ENCODE data around the gene ATG5.

ATG5 gene

DNA sequence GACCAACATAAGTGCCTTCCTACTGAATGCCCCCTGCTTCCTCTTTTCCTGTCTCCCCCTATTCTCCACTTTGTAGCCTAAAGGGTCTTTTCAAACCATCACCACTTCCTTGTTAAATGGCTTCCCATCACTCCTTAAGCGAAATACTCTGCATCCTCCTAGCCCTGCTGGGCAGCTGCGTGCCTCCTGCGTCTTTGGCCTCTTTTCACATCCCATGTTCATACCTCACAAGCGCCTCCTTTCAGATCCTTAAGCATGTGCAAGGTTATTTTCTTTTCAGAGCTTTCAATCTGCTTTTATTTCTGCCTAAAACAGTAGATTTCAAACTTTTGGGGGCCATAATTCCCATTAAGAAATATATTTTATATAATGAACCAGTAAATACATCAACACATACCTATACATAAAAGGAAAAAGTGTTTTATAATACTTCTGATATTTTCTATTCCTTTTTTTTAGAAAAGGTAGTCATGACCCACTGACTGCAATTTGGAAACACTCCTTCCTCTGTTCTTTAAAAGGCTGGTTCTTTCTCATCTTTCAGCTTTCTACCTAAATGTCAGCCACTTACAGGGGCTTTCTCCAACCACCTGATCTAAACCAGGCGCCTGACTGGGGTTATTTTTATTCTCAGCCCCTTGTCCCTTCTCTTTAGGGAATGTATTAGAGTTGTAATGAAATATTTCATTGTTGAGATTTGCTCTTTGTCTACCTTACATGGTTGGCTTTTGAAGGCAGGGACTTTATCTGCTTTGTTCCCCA lies 155.3 kb downstream of the ATG5 start:
- H3K4me3 ChIP-seq (ENCODE audit: low read depth in 1 of 2, low read length in 2 of 2), result no peak overlapping the region
- H3K9ac ChIP-seq (ENCODE audit: low read length), result no peak overlapping the region
- H3K36me3 ChIP-seq (ENCODE audit: insufficient read depth, low read length), result no peaks in the 10 kb centered on the region
- H3K4me1 ChIP-seq (ENCODE audit: insufficient read depth, low read length), result no peaks in the 10 kb centered on the region
- no peak overlapping the region for H3K27ac ChIP-seq (ENCODE audit: low read depth, low read length)
- no peaks in the 10 kb centered on the region for H3K9me3 ChIP-seq (ENCODE audit: low read length)
- no peaks in the 10 kb centered on the region for H3K27me3 ChIP-seq (ENCODE audit: control insufficient read depth in 1 of 2, insufficient read depth in 2 of 2, low read length in 2 of 2)

- Histone ChIP-seq H3K9me3 (ENCODE audit: low read length) (no peaks in the 10 kb centered on the region), H3K4me1 (ENCODE audit: insufficient read depth, low read length) (no peaks in the 10 kb centered on the region), H3K27me3 (ENCODE audit: control insufficient read depth in 1 of 2, insufficient read depth in 2 of 2, low read length in 2 of 2) (no peaks in the 10 kb centered on the region), H3K9ac (ENCODE audit: low read length) (no peak overlapping the region), H3K36me3 (ENCODE audit: insufficient read depth, low read length) (no peaks in the 10 kb centered on the region), H3K4me3 (ENCODE audit: low read depth in 1 of 2, low read length in 2 of 2) (no peak overlapping the region), H3K27ac (ENCODE audit: low read depth, low read length) (no peak overlapping the region)
These were observed 156.0 kb downstream of the ATG5 start for GRCh38 chr6:106169517-106169916.

GRCh38 chr6:106168097-106168888 lies 157.3 kb downstream of the ATG5 start:
- Histone ChIP-seq H3K36me3 (ENCODE audit: insufficient read depth, low read length) (no peaks in the 10 kb centered on the region), H3K9ac (ENCODE audit: low read length) (no peak overlapping the region), H3K4me1 (ENCODE audit: insufficient read depth, low read length) (no peaks in the 10 kb centered on the region), H3K4me3 (ENCODE audit: low read depth in 1 of 2, low read length in 2 of 2) (no peak overlapping the region), H3K27ac (ENCODE audit: low read depth, low read length) (no peak overlapping the region), H3K27me3 (ENCODE audit: control insufficient read depth in 1 of 2, insufficient read depth in 2 of 2, low read length in 2 of 2) (no peaks in the 10 kb centered on the region), H3K9me3 (ENCODE audit: low read length) (no peaks in the 10 kb centered on the region)

GRCh38 chr6:106167096-106167814 lies 158.3 kb downstream of the ATG5 start:
- Histone ChIP-seq H3K27ac (ENCODE audit: low read depth, low read length) (no peak overlapping the region), H3K9me3 (ENCODE audit: low read length) (no peaks in the 10 kb centered on the region), H3K4me1 (ENCODE audit: insufficient read depth, low read length) (no peaks in the 10 kb centered on the region), H3K36me3 (ENCODE audit: insufficient read depth, low read length) (no peaks in the 10 kb centered on the region), H3K4me3 (ENCODE audit: low read depth in 1 of 2, low read length in 2 of 2) (no peak overlapping the region), H3K9ac (ENCODE audit: low read length) (no peak overlapping the region), H3K27me3 (ENCODE audit: control insufficient read depth in 1 of 2, insufficient read depth in 2 of 2, low read length in 2 of 2) (no peaks in the 10 kb centered on the region)

GRCh38 chr6:106165885-106166485 lies 159.6 kb downstream of the ATG5 start:
- H3K9ac ChIP-seq (ENCODE audit: low read length), result no peak overlapping the region
- H3K27ac ChIP-seq (ENCODE audit: low read depth, low read length), result no peak overlapping the region
- H3K4me3 ChIP-seq (ENCODE audit: low read depth in 1 of 2, low read length in 2 of 2), result no peak overlapping the region
- no peaks in the 10 kb centered on the region for H3K9me3 ChIP-seq (ENCODE audit: low read length)
- no peaks in the 10 kb centered on the region for H3K36me3 ChIP-seq (ENCODE audit: insufficient read depth, low read length)
- H3K4me1 ChIP-seq (ENCODE audit: insufficient read depth, low read length), result no peaks in the 10 kb centered on the region
- no peaks in the 10 kb centered on the region for H3K27me3 ChIP-seq (ENCODE audit: control insufficient read depth in 1 of 2, insufficient read depth in 2 of 2, low read length in 2 of 2)

DNA sequence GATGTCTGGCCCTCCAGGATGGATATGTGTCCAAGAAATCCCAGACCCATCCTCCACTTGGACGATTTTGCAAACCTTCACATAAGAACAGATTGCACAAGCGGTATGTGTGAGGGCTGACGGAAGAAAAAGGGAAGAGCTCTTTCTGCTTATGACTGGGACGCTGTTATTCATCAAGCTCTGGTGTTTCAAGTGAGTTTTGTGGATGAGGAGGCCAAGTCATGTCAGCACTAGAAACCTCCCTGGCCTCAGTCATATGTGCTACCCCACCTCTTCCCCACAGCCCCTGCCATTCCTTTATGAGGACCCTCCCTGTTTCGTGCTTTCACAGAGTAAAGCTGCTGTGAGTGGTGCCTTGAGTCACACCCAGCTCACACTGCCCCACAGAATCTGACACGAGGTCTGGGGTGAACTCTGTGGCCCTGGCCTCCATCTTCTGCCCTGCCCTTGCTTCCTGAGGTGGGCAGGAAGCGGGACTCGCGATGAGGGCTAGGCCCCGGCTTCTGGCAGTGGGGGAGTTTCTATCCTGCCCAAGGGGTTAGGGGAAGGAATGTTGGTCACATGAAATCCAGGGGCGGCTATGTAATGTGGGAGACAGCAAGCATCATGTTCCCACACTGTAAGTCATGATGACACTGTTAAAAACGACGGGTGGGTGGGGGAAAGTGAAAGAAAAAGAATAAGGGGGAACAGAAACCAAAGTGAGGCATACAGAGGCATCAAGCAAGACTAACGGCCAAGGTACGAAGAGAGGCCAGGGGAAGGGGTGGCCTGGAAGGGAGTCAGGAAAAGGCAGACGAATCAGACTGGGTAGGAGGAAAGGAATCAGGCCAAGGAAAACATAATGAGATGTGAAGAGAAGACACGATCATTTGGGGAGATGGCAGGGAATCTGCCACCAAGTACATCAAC lies 161.3 kb downstream of the ATG5 start:
- no peaks in the 10 kb centered on the region for H3K4me1 ChIP-seq (ENCODE audit: insufficient read depth, low read length)
- no peak overlapping the region for H3K27ac ChIP-seq (ENCODE audit: low read depth, low read length)
- H3K9ac ChIP-seq (ENCODE audit: low read length), result no peak overlapping the region
- peak overlapping the region in 1 of 2 donors; percentile 33 for H3K4me3 ChIP-seq (ENCODE audit: low read depth in 1 of 2, low read length in 2 of 2)
- H3K36me3 ChIP-seq (ENCODE audit: insufficient read depth, low read length), result no peaks in the 10 kb centered on the region
- no peaks in the 10 kb centered on the region for H3K27me3 ChIP-seq (ENCODE audit: control insufficient read depth in 1 of 2, insufficient read depth in 2 of 2, low read length in 2 of 2)
- no peaks in the 10 kb centered on the region for H3K9me3 ChIP-seq (ENCODE audit: low read length)

- Histone ChIP-seq H3K9me3 (ENCODE audit: low read length) (no peaks in the 10 kb centered on the region), H3K9ac (ENCODE audit: low read length) (no peak overlapping the region), H3K27ac (ENCODE audit: low read depth, low read length) (no peak overlapping the region), H3K27me3 (ENCODE audit: control insufficient read depth in 1 of 2, insufficient read depth in 2 of 2, low read length in 2 of 2) (no peaks in the 10 kb centered on the region), H3K36me3 (ENCODE audit: insufficient read depth, low read length) (no peaks in the 10 kb centered on the region), H3K4me3 (ENCODE audit: low read depth in 1 of 2, low read length in 2 of 2) (peak overlapping the region in 1 of 2 donors; percentile 33), H3K4me1 (ENCODE audit: insufficient read depth, low read length) (no peaks in the 10 kb centered on the region)
These were observed 162.1 kb downstream of the ATG5 start for GRCh38 chr6:106163446-106163965.

GRCh38 chr6:106162921-106163320 lies 162.6 kb downstream of the ATG5 start:
- Histone ChIP-seq H3K4me1 (ENCODE audit: insufficient read depth, low read length) (no peaks in the 10 kb centered on the region), H3K9me3 (ENCODE audit: low read length) (no peaks in the 10 kb centered on the region), H3K27ac (ENCODE audit: low read depth, low read length) (no peak overlapping the region), H3K36me3 (ENCODE audit: insufficient read depth, low read length) (no peaks in the 10 kb centered on the region), H3K9ac (ENCODE audit: low read length) (no peak overlapping the region), H3K27me3 (ENCODE audit: control insufficient read depth in 1 of 2, insufficient read depth in 2 of 2, low read length in 2 of 2) (no peaks in the 10 kb centered on the region), H3K4me3 (ENCODE audit: low read depth in 1 of 2, low read length in 2 of 2) (no peak overlapping the region)

- Histone ChIP-seq H3K9ac (ENCODE audit: low read length) (no peak overlapping the region), H3K36me3 (ENCODE audit: insufficient read depth, low read length) (no peaks in the 10 kb centered on the region), H3K27me3 (ENCODE audit: control insufficient read depth in 1 of 2, insufficient read depth in 2 of 2, low read length in 2 of 2) (no peaks in the 10 kb centered on the region), H3K27ac (ENCODE audit: low read depth, low read length) (no peak overlapping the region), H3K4me1 (ENCODE audit: insufficient read depth, low read length) (no peaks in the 10 kb centered on the region), H3K4me3 (ENCODE audit: low read depth in 1 of 2, low read length in 2 of 2) (no peak overlapping the region), H3K9me3 (ENCODE audit: low read length) (no peaks in the 10 kb centered on the region)
These were observed 163.7 kb downstream of the ATG5 start for GRCh38 chr6:106161893-106162292.

- Histone ChIP-seq H3K27me3 (ENCODE audit: control insufficient read depth in 1 of 2, insufficient read depth in 2 of 2, low read length in 2 of 2) (no peaks in the 10 kb centered on the region), H3K4me1 (ENCODE audit: insufficient read depth, low read length) (no peaks in the 10 kb centered on the region), H3K36me3 (ENCODE audit: insufficient read depth, low read length) (no peaks in the 10 kb centered on the region), H3K9ac (ENCODE audit: low read length) (no peak overlapping the region), H3K9me3 (ENCODE audit: low read length) (no peaks in the 10 kb centered on the region), H3K4me3 (ENCODE audit: low read depth in 1 of 2, low read length in 2 of 2) (no peak overlapping the region), H3K27ac (ENCODE audit: low read depth, low read length) (no peak overlapping the region)
These were observed 164.2 kb downstream of the ATG5 start for GRCh38 chr6:106161311-106161874.
